HEK293 (cell line): ENCODE data around the gene WASF3.

Experiments
- ELK4 ChIP-seq: IDR thresholded peaks from 2 replicates; pipeline ENCODE4 v1.6.1; 2011; ENCODE audit warnings: mild to moderate bottlenecking, low read depth, low read length, borderline replicate concordance
- OVOL3 ChIP-seq: fragments of 450-650 bp; formaldehyde crosslinking; IDR thresholded peaks from 2 replicates; pipeline ENCODE4 v1.5.1; 2016; ENCODE audit warnings: missing biosample characterization, missing genetic modification characterization
- PRDM6 ChIP-seq: fragments of 450-650 bp; formaldehyde crosslinking; IDR thresholded peaks from 2 replicates; pipeline ENCODE4 v1.5.1; 2017; ENCODE audit warnings: missing biosample characterization, missing genetic modification characterization
- SALL2 ChIP-seq: fragments of 450-650 bp; formaldehyde crosslinking; IDR thresholded peaks from 2 replicates; pipeline ENCODE4 v1.5.0; 2017; ENCODE audit warnings: missing biosample characterization, mild to moderate bottlenecking, missing genetic modification characterization, borderline replicate concordance
- ZBTB1 ChIP-seq: fragments of 450-650 bp; formaldehyde crosslinking; IDR thresholded peaks from 2 replicates; pipeline ENCODE4 v1.5.1; 2016; ENCODE audit warnings: missing biosample characterization, missing genetic modification characterization
- ZNF114 ChIP-seq: fragments of 450-650 bp; formaldehyde crosslinking; IDR thresholded peaks from 2 replicates; pipeline ENCODE4 v1.5.0; 2017; ENCODE audit warnings: missing biosample characterization, missing genetic modification characterization
- ZNF146 ChIP-seq: fragments of 450-650 bp; formaldehyde crosslinking; IDR thresholded peaks from 2 replicates; pipeline ENCODE4 v1.5.1; 2016; ENCODE audit warnings: missing biosample characterization, missing genetic modification characterization
- ZNF155 ChIP-seq: fragments of 450-650 bp; formaldehyde crosslinking; IDR thresholded peaks from 2 replicates; pipeline ENCODE4 v1.5.1; 2016; ENCODE audit warnings: missing biosample characterization, missing genetic modification characterization
- ZNF157 ChIP-seq: fragments of 450-650 bp; formaldehyde crosslinking; IDR thresholded peaks from 2 replicates; pipeline ENCODE4 v1.5.1; 2016; ENCODE audit warnings: missing biosample characterization, missing genetic modification characterization
- ZNF175 ChIP-seq: fragments of 450-650 bp; formaldehyde crosslinking; IDR thresholded peaks from 2 replicates; pipeline ENCODE4 v1.5.1; 2016; ENCODE audit warnings: missing biosample characterization, missing genetic modification characterization
- ZNF239 ChIP-seq: fragments of 450-650 bp; formaldehyde crosslinking; IDR thresholded peaks from 2 replicates; pipeline ENCODE4 v1.5.1; 2016; ENCODE audit warnings: missing biosample characterization, missing genetic modification characterization
- ZNF248 ChIP-seq: fragments of 450-650 bp; formaldehyde crosslinking; IDR thresholded peaks from 2 replicates; pipeline ENCODE4 v1.5.1; 2017; ENCODE audit warnings: missing biosample characterization, missing genetic modification characterization
- ZNF341 ChIP-seq: fragments of 450-650 bp; formaldehyde crosslinking; IDR thresholded peaks from 2 replicates; pipeline ENCODE4; 2016; ENCODE audit warnings: low read depth, missing biosample characterization, missing genetic modification characterization
- ZNF549 ChIP-seq: fragments of 450-650 bp; IDR thresholded peaks from 2 replicates; pipeline ENCODE4 v1.5.1; 2018; ENCODE audit warnings: missing biosample characterization, missing genetic modification characterization, mild to moderate bottlenecking, inconsistent platforms, moderate library complexity
- ZNF585B ChIP-seq: fragments of 450-650 bp; formaldehyde crosslinking; IDR thresholded peaks from 2 replicates; pipeline ENCODE4 v1.5.1; 2016; ENCODE audit warnings: missing biosample characterization, missing genetic modification characterization
- ZNF654 ChIP-seq: fragments of 450-650 bp; formaldehyde crosslinking; IDR thresholded peaks from 2 replicates; pipeline ENCODE4 v1.5.1; 2016; ENCODE audit warnings: low read depth, missing biosample characterization, missing genetic modification characterization
- ZNF747 ChIP-seq: fragments of 450-650 bp; formaldehyde crosslinking; IDR thresholded peaks from 2 replicates; pipeline ENCODE4 v1.5.1; 2016; ENCODE audit warnings: missing biosample characterization, missing genetic modification characterization
- ZSCAN16 ChIP-seq: fragments of 450-650 bp; formaldehyde crosslinking; IDR thresholded peaks from 2 replicates; pipeline ENCODE4 v1.5.1; 2016; ENCODE audit warnings: missing biosample characterization, missing genetic modification characterization
- TF ChIP-seq, protein P1 (sequence below): fragments of 450-650 bp; formaldehyde crosslinking; IDR thresholded peaks from 2 replicates; pipeline ENCODE4 v1.5.1; 2016; ENCODE audit warnings: missing biosample characterization, missing genetic modification characterization
- TF ChIP-seq, protein P2 (sequence below): fragments of 450-650 bp; formaldehyde crosslinking; IDR thresholded peaks from 2 replicates; pipeline ENCODE4 v1.5.1; 2016; ENCODE audit warnings: missing biosample characterization, missing genetic modification characterization
- TF ChIP-seq, protein P3 (sequence below): fragments of 450-650 bp; formaldehyde crosslinking; IDR thresholded peaks from 2 replicates; pipeline ENCODE4 v1.5.1; 2016; ENCODE audit warnings: missing biosample characterization, missing genetic modification characterization
- TF ChIP-seq, protein P4 (sequence below): fragments of 450-650 bp; formaldehyde crosslinking; IDR thresholded peaks from 2 replicates; pipeline ENCODE4 v1.5.1; 2016; ENCODE audit warnings: missing biosample characterization, missing genetic modification characterization, low read depth
- TF ChIP-seq, protein P5 (sequence below): fragments of 450-650 bp; formaldehyde crosslinking; optimal IDR thresholded peaks from 2 replicates; pipeline ENCODE3; 2016; ENCODE audit warnings: missing biosample characterization, mild to moderate bottlenecking, missing genetic modification characterization

Gene WASF3

DNA sequence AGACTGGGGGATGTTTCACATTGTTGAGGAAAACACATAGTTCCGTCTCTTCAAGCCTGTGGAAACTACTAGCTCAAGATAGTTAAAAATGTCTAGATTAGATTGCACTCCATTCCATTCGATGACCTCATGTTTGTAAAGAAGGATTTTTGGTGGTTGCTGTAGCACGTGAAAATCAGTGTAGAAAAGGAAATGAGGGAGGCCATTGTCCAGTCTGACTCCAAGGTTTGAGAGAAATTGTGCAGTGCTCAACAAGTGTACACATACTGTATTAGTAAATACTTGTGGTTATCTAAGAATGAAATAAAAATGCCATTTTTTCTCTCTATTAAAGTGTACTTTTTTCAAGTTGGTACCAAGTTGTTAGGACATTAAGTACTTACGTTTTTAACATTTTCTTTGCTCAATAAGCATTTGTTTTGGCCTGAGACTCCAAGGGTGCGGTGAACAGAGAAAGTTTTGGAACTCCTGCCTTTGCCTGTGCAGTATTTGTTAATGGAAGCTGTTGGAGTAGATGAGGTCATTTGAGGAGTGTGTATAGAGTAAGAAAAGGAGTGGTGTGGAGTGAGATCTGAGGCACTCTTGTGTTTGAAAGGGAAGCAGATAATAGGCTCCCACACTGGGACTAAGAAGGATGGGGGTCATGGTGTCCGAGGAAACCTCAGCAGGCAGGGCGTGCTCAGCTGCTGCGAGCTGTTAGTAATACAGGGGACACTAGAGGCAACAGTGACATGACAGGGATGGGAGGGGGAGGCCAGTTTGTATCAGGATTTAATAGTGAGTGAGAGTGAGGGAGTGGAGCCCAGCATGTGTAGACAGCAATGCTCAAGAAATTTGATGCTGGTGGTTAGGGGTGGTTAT is 4.4 kb downstream of the WASF3 start (continued):
- TF ChIP-seq, protein P1, sequence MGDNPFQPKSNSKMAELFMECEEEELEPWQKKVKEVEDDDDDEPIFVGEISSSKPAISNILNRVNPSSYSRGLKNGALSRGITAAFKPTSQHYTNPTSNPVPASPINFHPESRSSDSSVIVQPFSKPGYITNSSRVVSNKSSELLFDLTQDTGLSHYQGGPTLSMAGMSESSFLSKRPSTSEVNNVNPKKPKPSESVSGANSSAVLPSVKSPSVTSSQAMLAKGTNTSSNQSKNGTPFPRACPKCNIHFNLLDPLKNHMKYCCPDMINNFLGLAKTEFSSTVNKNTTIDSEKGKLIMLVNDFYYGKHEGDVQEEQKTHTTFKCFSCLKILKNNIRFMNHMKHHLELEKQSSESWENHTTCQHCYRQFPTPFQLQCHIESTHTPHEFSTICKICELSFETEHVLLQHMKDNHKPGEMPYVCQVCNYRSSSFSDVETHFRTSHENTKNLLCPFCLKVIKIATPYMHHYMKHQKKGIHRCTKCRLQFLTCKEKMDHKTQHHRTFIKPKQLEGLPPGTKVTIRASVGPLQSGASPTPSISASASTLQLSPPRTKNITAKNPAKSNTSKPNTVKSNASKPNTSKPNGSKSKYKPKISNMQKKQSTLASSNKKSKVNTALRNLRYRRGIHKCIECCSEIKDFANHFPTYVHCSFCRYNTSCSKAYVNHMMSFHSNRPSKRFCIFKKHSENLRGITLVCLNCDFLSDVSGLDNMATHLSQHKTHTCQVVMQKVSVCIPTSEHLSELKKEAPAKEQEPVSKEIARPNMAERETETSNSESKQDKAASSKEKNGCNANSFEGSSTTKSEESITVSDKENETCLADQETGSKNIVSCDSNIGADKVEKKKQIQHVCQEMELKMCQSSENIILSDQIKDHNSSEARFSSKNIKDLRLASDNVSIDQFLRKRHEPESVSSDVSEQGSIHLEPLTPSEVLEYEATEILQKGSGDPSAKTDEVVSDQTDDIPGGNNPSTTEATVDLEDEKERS (tag by site-specific recombination): no peak
- no peak for TF ChIP-seq ZNF248 (tag by site-specific recombination)
- TF ChIP-seq, protein P2, sequence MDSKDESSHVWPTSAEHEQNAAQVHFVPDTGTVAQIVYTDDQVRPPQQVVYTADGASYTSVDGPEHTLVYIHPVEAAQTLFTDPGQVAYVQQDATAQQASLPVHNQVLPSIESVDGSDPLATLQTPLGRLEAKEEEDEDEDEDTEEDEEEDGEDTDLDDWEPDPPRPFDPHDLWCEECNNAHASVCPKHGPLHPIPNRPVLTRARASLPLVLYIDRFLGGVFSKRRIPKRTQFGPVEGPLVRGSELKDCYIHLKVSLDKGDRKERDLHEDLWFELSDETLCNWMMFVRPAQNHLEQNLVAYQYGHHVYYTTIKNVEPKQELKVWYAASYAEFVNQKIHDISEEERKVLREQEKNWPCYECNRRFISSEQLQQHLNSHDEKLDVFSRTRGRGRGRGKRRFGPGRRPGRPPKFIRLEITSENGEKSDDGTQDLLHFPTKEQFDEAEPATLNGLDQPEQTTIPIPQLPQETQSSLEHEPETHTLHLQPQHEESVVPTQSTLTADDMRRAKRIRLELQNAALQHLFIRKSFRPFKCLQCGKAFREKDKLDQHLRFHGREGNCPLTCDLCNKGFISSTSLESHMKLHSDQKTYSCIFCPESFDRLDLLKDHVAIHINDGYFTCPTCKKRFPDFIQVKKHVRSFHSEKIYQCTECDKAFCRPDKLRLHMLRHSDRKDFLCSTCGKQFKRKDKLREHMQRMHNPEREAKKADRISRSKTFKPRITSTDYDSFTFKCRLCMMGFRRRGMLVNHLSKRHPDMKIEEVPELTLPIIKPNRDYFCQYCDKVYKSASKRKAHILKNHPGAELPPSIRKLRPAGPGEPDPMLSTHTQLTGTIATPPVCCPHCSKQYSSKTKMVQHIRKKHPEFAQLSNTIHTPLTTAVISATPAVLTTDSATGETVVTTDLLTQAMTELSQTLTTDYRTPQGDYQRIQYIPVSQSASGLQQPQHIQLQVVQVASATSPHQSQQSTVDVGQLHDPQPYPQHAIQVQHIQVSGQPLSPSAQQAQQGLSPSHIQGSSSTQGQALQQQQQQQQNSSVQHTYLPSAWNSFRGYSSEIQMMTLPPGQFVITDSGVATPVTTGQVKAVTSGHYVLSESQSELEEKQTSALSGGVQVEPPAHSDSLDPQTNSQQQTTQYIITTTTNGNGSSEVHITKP (tag by site-specific recombination): 0 out of 2 replicates have a peak, but pooled peaks have one; percentile 10
- TF ChIP-seq SALL2 (tag by site-specific recombination): no peak
- TF ChIP-seq ZNF654 (tag by site-specific recombination): no peak
- TF ChIP-seq PRDM6 (tag by site-specific recombination): peak; percentile 6; the same call in 1 of the 2 replicates
- no peak; the same call in 1 of the 2 replicates for TF ChIP-seq ZNF341 (tag by site-specific recombination)
- TF ChIP-seq ZNF549 (tag by site-specific recombination): no peak
- no peak for TF ChIP-seq ZNF239 (tag by site-specific recombination)
- TF ChIP-seq ZNF175 (tag by site-specific recombination): no peak
- no peak for TF ChIP-seq ZNF157 (tag by site-specific recombination)
- TF ChIP-seq ZSCAN16 (tag by site-specific recombination): no peak
- no peak for TF ChIP-seq ZNF146 (tag by site-specific recombination)
- TF ChIP-seq ZNF585B (tag by site-specific recombination): no peak
- no peak for TF ChIP-seq ELK4
- no peak for TF ChIP-seq OVOL3 (tag by site-specific recombination)
- no peak for TF ChIP-seq ZNF155 (tag by site-specific recombination)
- TF ChIP-seq ZNF747 (tag by site-specific recombination): no peak
- TF ChIP-seq, protein P3, sequence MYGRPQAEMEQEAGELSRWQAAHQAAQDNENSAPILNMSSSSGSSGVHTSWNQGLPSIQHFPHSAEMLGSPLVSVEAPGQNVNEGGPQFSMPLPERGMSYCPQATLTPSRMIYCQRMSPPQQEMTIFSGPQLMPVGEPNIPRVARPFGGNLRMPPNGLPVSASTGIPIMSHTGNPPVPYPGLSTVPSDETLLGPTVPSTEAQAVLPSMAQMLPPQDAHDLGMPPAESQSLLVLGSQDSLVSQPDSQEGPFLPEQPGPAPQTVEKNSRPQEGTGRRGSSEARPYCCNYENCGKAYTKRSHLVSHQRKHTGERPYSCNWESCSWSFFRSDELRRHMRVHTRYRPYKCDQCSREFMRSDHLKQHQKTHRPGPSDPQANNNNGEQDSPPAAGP (tag by site-specific recombination): 0 out of 2 replicates have a peak, but pooled peaks have one; percentile 38
- no peak for TF ChIP-seq ZBTB1
- TF ChIP-seq ZNF114 (tag by site-specific recombination): no peak
- TF ChIP-seq, protein P4, sequence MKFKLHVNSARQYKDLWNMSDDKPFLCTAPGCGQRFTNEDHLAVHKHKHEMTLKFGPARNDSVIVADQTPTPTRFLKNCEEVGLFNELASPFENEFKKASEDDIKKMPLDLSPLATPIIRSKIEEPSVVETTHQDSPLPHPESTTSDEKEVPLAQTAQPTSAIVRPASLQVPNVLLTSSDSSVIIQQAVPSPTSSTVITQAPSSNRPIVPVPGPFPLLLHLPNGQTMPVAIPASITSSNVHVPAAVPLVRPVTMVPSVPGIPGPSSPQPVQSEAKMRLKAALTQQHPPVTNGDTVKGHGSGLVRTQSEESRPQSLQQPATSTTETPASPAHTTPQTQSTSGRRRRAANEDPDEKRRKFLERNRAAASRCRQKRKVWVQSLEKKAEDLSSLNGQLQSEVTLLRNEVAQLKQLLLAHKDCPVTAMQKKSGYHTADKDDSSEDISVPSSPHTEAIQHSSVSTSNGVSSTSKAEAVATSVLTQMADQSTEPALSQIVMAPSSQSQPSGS (tag by site-specific recombination): peak; percentile 36; the same call in 1 of the 2 replicates
- TF ChIP-seq, protein P5, sequence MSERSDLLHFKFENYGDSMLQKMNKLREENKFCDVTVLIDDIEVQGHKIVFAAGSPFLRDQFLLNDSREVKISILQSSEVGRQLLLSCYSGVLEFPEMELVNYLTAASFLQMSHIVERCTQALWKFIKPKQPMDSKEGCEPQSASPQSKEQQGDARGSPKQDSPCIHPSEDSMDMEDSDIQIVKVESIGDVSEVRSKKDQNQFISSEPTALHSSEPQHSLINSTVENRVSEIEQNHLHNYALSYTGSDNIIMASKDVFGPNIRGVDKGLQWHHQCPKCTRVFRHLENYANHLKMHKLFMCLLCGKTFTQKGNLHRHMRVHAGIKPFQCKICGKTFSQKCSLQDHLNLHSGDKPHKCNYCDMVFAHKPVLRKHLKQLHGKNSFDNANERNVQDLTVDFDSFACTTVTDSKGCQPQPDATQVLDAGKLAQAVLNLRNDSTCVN (tag by site-specific recombination): no peak
